ENCODE results near the gene LDB2.

- TF ChIP-seq CTCF (IDR thresholded peaks at IDR 0.05): no peak
- no peak for TF ChIP-seq POLR2A (IDR thresholded peaks at IDR 0.05)
- no peak for TF ChIP-seq POLR2AphosphoS5 (IDR thresholded peaks at IDR 0.05)
Observed at GRCh38 chr4:16606691-16607090, 291.8 kb downstream of the LDB2 start.

All from breast epithelium (tissue), 3 donors.